GM12878 (cell line): ENCODE measurements around the gene ME1. TPM values are rescaled to one million over a fixed set of nuclear protein-coding genes. Genes with fewer than 3 reads are reported as not detected.
A peak's percentile ranks its signal among the peaks of the same experiment; 100 is the strongest.

Experiments used
- ATAC-seq: fragments of 200-7000 bp; cut with Tn5 transposase; 3 replicates; pipeline ENCODE4 v1.9.1; 2020; ENCODE audit warnings: mild to moderate bottlenecking, moderate library complexity
- BruUV-seq: library from RNA; stranded (reverse); fragments of 400-500 nt; replicated peaks from 2 replicates; lab custom pipeline; 2021; lab: Mats Ljungman, UMichigan
- CTCF ChIA-PET: fragments of 300-600 bp; sonication (Branson Sonifier 250); formaldehyde crosslinking; extraction: SDS; loops from one replicate; lab custom pipeline; 2021; ENCODE audit warnings: inconsistent platforms; lab: Yijun Ruan, JAX
- POLR2A ChIA-PET: fragments of 350-600 bp; formaldehyde crosslinking; extraction: SDS; loops from one replicate; lab custom pipeline; 2021; ENCODE audit warnings: inconsistent platforms; lab: Charles Lee
- RAD21 ChIA-PET: fragments of 300-600 bp; sonication (Branson Sonifier 250); formaldehyde crosslinking; loops from one replicate; lab custom pipeline; 2023; ENCODE audit warnings: antibody characterized with exemption; ENCODE audit not compliant: unreplicated experiment; lab: Charles Lee
- SMC1A ChIA-PET: fragments of 300-600 bp; sonication (Branson Sonifier 250); formaldehyde crosslinking; loops from one replicate; lab custom pipeline; 2023; ENCODE audit not compliant: unreplicated experiment, uncharacterized antibody; lab: Charles Lee
- DNase-seq: peaks from one replicate; pipeline ENCODE4 v3.0.0-alpha.2; 2011; ENCODE audit warnings: low read depth, low spot score
- FAIRE-seq: peaks from 3 replicates; lab custom pipeline; 2011; peaks lifted over from hg19 to GRCh38; lab: Jason Lieb, UNC
- H2AFZ ChIP-seq: 2 replicates; pipeline ENCODE4 v1.6.0; 2011; ENCODE audit warnings: low read depth, low read length, control low read depth; ENCODE audit not compliant: control insufficient read depth
- H3K27ac ChIP-seq: 2 replicates; pipeline ENCODE4 v1.5.1; 2011; ENCODE audit warnings: control low read depth; ENCODE audit not compliant: control insufficient read depth, insufficient read depth
- H3K27me3 ChIP-seq, 2 experiments: replicated peaks in 1 of 2; 2 replicates each; pipeline versions ENCODE4 v1.6.0 to v1.6.1; 2011; ENCODE audit warnings: low read length in 1 of 2; ENCODE audit not compliant: control insufficient read depth in 2 of 2, insufficient read depth in 2 of 2
- H3K36me3 ChIP-seq, 2 experiments: 2 replicates each; pipeline ENCODE4 v1.5.1; 2011; ENCODE audit warnings: low read length in 1 of 2; ENCODE audit not compliant: control insufficient read depth in 2 of 2, insufficient read depth in 2 of 2
- H3K4me1 ChIP-seq: 2 replicates; pipeline ENCODE4 v1.6.1; 2011; ENCODE audit warnings: mild to moderate bottlenecking, low read length, moderate library complexity, mixed read lengths; ENCODE audit not compliant: control insufficient read depth, insufficient read depth
- H3K4me2 ChIP-seq: 2 replicates; pipeline ENCODE4 v1.6.0; 2011; ENCODE audit warnings: control low read depth; ENCODE audit not compliant: control insufficient read depth, insufficient read depth
- H3K4me3 ChIP-seq: fragments of 200-600 bp; sonication (generic); 2 replicates; pipeline ENCODE4 v1.5.1; 2016
- H3K79me2 ChIP-seq: 2 replicates; pipeline ENCODE4 v1.6.0; 2011; ENCODE audit warnings: low read length; ENCODE audit not compliant: control insufficient read depth, insufficient read depth
- H3K9ac ChIP-seq: 2 replicates; pipeline ENCODE4 v1.8.0; 2011; ENCODE audit warnings: low read length, control low read depth, mixed read lengths; ENCODE audit not compliant: control insufficient read depth, insufficient read depth
- H3K9me3 ChIP-seq: replicated peaks from 3 replicates; pipeline ENCODE4 v1.5.1; 2011; ENCODE audit warnings: mild to moderate bottlenecking, low read length; ENCODE audit not compliant: control insufficient read depth, insufficient read depth
- H4K20me1 ChIP-seq: 2 replicates; pipeline ENCODE4 v1.6.0; 2011; ENCODE audit not compliant: control insufficient read depth, insufficient read depth
- ASH2L ChIP-seq: fragments of 300-600, 200-600 bp; sonication (generic); IDR thresholded peaks from 2 replicates; pipeline ENCODE4 v1.6.1; 2017; ENCODE audit warnings: low read depth, mild to moderate bottlenecking, borderline replicate concordance
- ATF7 ChIP-seq: fragments of 450-650 bp; IDR thresholded peaks from 2 replicates; pipeline ENCODE4 v1.6.1; 2016; ENCODE audit warnings: low read depth, mild to moderate bottlenecking
- BCL11A ChIP-seq: IDR thresholded peaks from 2 replicates; pipeline ENCODE4 v1.6.1; 2011; ENCODE audit warnings: low read depth, low read length
- CHD2 ChIP-seq: IDR thresholded peaks from 2 replicates; pipeline ENCODE4 v1.6.1; 2011; ENCODE audit warnings: low read depth, low read length, improper control_type of control experiment, borderline replicate concordance
- ESRRA ChIP-seq: IDR thresholded peaks from 2 replicates; pipeline ENCODE4 v1.6.1; 2012; ENCODE audit warnings: mild to moderate bottlenecking, low read length, improper control_type of control experiment
- FOS ChIP-seq: IDR thresholded peaks from 3 replicates; pipeline ENCODE4 v1.6.1; 2011; ENCODE audit warnings: borderline replicate concordance; ENCODE audit not compliant: insufficient read length; ENCODE audit errors: extremely low read depth
- HCFC1 ChIP-seq: fragments of 150-350 bp; IDR thresholded peaks from 2 replicates; pipeline ENCODE4 v1.6.1; 2014; ENCODE audit warnings: low read length
- MEF2A ChIP-seq: IDR thresholded peaks from 2 replicates; pipeline ENCODE4 v1.6.1; 2011; ENCODE audit warnings: low read depth, mild to moderate bottlenecking, low read length, moderate library complexity; ENCODE audit not compliant: insufficient read depth
- MYB ChIP-seq: fragments of 150-350 bp; IDR thresholded peaks from 2 replicates; pipeline ENCODE4 v1.6.1; 2014; ENCODE audit warnings: mild to moderate bottlenecking, low read depth, low read length, borderline replicate concordance
- NFXL1 ChIP-seq: fragments of 450-650 bp; IDR thresholded peaks from 2 replicates; pipeline ENCODE4 v1.6.1; 2017; ENCODE audit warnings: antibody characterized with exemption, mild to moderate bottlenecking, borderline replicate concordance
- PAX8 ChIP-seq: fragments of 450-650 bp; IDR thresholded peaks from 2 replicates; pipeline ENCODE4 v1.6.1; 2017; ENCODE audit warnings: mild to moderate bottlenecking, moderate library complexity
- PML ChIP-seq: IDR thresholded peaks from 2 replicates; pipeline ENCODE4 v1.6.1; 2012; ENCODE audit warnings: low read length, inconsistent platforms
- POLR2AphosphoS5 ChIP-seq: IDR thresholded peaks from 2 replicates; pipeline ENCODE4 v1.6.1; 2011; ENCODE audit warnings: mild to moderate bottlenecking, low read length, inconsistent platforms
- SMC3 ChIP-seq: IDR thresholded peaks from 2 replicates; pipeline ENCODE4 v1.6.1; 2011; ENCODE audit warnings: low read length, improper control_type of control experiment, borderline replicate concordance
- TCF12 ChIP-seq: IDR thresholded peaks from 2 replicates; pipeline ENCODE4 v1.6.1; 2011; ENCODE audit warnings: low read depth, mild to moderate bottlenecking, low read length
- YY1 ChIP-seq: IDR thresholded peaks from 2 replicates; pipeline ENCODE4 v1.6.1; 2011; ENCODE audit warnings: low read depth, mild to moderate bottlenecking, low read length
- ZNF592 ChIP-seq: fragments of 450-650 bp; IDR thresholded peaks from 2 replicates; pipeline ENCODE4 v1.6.1; 2017; ENCODE audit warnings: mild to moderate bottlenecking, moderate library complexity
- WGBS: methylation state at CpG from one replicate; pipeline ENCODE4 v1.1.6; 2016; ENCODE audit warnings: low lambda C conversion rate; ENCODE audit not compliant: insufficient replicate concordance, insufficient coverage; ENCODE audit errors: missing lambda C conversion rate; 5-methylcytosine and 5-hydroxymethylcytosine counted together
- in situ Hi-C: fragments of 300-500 bp; cut with MboI; formaldehyde crosslinking; loops from 9 replicates; pipeline ENCODE4 v1.14.3; 2018; ENCODE audit warnings: mixed read lengths
- intact Hi-C: fragments of 100-400 bp; cut with micrococcal nuclease; formaldehyde crosslinking; loops from one replicate; pipeline ENCODE4 v1.14.2; 2022; ENCODE audit not compliant: unreplicated experiment
- polyA plus RNA-seq, 11 experiments: library from polyadenylated mRNA; depleted of rRNA in 4 of 11; unstranded in 6 of 11; stranded (reverse) in 5 of 11; fragments of >200 nt; fragmentation: Nextera tagmentation in 4 of 11; fragmentation: Illumina TruSeq in 1 of 11; extraction: Ambion mirVana in 4 of 11; extraction: Trizol in 1 of 11; gene quantifications; 1 replicate in 1 of 11; 2 replicates in 10 of 11; pipeline versions ENCODE4 v1.2.1 to v1.2.3, GENCODE V29; 2011 to 2016; ENCODE audit warnings: inconsistent platforms in 2 of 11, missing spikeins in 2 of 11, low read depth in 1 of 11
- total RNA-seq, 4 experiments: library from RNA; depleted of rRNA in 3 of 4; stranded (reverse); fragments of >200 nt in 3 of 4; fragmentation: Illumina TruSeq in 1 of 4; extraction: Trizol in 1 of 4; gene quantifications; 2 replicates each; pipeline versions ENCODE4 v1.2.1 to v1.2.3, GENCODE V29; 2013 to 2021

ME1 gene
- total and polyA plus RNA-seq, 10 of the 15 experiments (the other 5 are each of a cell fraction or from before 2014, with no cell fraction given): 3.6 to 11.8 (median 8.4) TPM

GRCh38 chr6:83381949-83382348 is 48.9 kb downstream of the ME1 start:
- Histone ChIP-seq H2AFZ (no peak overlapping the region), H3K79me2 (no peaks in the 10 kb centered on the region), H3K4me2 (no peak overlapping the region), H3K9ac (no peak overlapping the region), H3K27me3 (no peaks in the 10 kb centered on the region), H3K9me3 (no peaks in the 10 kb centered on the region)
- FAIRE-seq: no peak
- ChIA-PET CTCF (interaction anchor here (0.6 to 1.3 kb wide), 3 partner anchors 154 to 1639 kb away, joined by 3 to 4 read pairs (median 4); no protein-coding TSS in a partner anchor), RAD21 (interaction anchor here (0.9 kb wide), 1 partner anchor 55 kb away, joined by 3 read pairs; no protein-coding TSS in a partner anchor)
- 88% methylated on average over 2 of the region's 2 CpGs for WGBS
- no peak for TF ChIP-seq ESRRA
- no peak for TF ChIP-seq MYB
- TF ChIP-seq POLR2AphosphoS5: no peak
- TF ChIP-seq MEF2A: no peak
- TF ChIP-seq PAX8: no peak
- TF ChIP-seq TCF12: no peak
- TF ChIP-seq BCL11A: no peak
- TF ChIP-seq NFXL1: no peak
- no peak for TF ChIP-seq SMC3
- TF ChIP-seq CHD2: no peak
- no peak for TF ChIP-seq HCFC1
- no peak for TF ChIP-seq PML
- no peak for TF ChIP-seq FOS
- TF ChIP-seq ASH2L: no peak
- TF ChIP-seq ZNF592: no peak
- TF ChIP-seq YY1: no peak
- no peak for TF ChIP-seq ATF7
- TF ChIP-seq, all 136 proteins: peak for 0
- no peak overlapping the region for H3K27ac ChIP-seq
- ChIA-PET POLR2A (interaction anchor here (1.2 kb wide), 1 partner anchor 15 kb away, joined by 3 read pairs; no protein-coding TSS in a partner anchor), SMC1A (interaction anchor here (0.5 to 2.5 kb wide), 9 partner anchors 10 to 132 kb away, joined by 3 to 8 read pairs (median 3); no protein-coding TSS in a partner anchor)
- H4K20me1 ChIP-seq: no peaks in the 10 kb centered on the region
- no peak overlapping the region for H3K4me3 ChIP-seq
- DNase-seq (no peak), ATAC-seq (peak; percentile 35)
- in situ Hi-C loops (no loop called here), intact Hi-C loops (no loop called here)
- no peaks in the 10 kb centered on the region for H3K4me1 ChIP-seq
- no TSS peak for BruUV-seq
- no peaks in the 10 kb centered on the region for H3K36me3 ChIP-seq
